ENCODE results near the gene PAF1. TPM values are rescaled to one million over a fixed set of nuclear protein-coding genes. Genes with fewer than 3 reads are reported as not detected.

The PAF1 gene
- total and polyA plus RNA-seq, 2 of the 13 experiments (the other 11 are each of a cell fraction or from before 2014, with no cell fraction given), result 30.2 to 31.1 TPM

DNA sequence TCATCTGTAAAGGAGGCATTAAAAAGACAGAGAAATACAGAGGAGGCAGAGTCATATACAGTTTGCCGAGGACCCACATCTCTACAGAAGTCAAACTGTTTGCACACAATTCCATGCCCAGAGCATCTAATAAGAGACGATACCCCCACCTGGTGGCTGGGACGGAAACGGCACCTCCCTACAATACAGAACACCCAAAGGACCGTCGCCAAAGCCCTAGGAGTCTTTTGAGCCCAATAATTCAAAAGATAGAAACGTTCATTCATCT lies 20.9 kb upstream of the PAF1 start (continued):
- TF ChIP-seq, protein P1, sequence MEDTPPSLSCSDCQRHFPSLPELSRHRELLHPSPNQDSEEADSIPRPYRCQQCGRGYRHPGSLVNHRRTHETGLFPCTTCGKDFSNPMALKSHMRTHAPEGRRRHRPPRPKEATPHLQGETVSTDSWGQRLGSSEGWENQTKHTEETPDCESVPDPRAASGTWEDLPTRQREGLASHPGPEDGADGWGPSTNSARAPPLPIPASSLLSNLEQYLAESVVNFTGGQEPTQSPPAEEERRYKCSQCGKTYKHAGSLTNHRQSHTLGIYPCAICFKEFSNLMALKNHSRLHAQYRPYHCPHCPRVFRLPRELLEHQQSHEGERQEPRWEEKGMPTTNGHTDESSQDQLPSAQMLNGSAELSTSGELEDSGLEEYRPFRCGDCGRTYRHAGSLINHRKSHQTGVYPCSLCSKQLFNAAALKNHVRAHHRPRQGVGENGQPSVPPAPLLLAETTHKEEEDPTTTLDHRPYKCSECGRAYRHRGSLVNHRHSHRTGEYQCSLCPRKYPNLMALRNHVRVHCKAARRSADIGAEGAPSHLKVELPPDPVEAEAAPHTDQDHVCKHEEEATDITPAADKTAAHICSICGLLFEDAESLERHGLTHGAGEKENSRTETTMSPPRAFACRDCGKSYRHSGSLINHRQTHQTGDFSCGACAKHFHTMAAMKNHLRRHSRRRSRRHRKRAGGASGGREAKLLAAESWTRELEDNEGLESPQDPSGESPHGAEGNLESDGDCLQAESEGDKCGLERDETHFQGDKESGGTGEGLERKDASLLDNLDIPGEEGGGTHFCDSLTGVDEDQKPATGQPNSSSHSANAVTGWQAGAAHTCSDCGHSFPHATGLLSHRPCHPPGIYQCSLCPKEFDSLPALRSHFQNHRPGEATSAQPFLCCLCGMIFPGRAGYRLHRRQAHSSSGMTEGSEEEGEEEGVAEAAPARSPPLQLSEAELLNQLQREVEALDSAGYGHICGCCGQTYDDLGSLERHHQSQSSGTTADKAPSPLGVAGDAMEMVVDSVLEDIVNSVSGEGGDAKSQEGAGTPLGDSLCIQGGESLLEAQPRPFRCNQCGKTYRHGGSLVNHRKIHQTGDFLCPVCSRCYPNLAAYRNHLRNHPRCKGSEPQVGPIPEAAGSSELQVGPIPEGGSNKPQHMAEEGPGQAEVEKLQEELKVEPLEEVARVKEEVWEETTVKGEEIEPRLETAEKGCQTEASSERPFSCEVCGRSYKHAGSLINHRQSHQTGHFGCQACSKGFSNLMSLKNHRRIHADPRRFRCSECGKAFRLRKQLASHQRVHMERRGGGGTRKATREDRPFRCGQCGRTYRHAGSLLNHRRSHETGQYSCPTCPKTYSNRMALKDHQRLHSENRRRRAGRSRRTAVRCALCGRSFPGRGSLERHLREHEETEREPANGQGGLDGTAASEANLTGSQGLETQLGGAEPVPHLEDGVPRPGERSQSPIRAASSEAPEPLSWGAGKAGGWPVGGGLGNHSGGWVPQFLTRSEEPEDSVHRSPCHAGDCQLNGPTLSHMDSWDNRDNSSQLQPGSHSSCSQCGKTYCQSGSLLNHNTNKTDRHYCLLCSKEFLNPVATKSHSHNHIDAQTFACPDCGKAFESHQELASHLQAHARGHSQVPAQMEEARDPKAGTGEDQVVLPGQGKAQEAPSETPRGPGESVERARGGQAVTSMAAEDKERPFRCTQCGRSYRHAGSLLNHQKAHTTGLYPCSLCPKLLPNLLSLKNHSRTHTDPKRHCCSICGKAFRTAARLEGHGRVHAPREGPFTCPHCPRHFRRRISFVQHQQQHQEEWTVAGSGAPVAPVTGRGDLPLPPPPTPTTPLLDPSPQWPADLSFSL (CRISPR knock-in tag; IDR thresholded peaks at IDR 0.05), result peak; percentile 64; the same call in 1 of the 2 replicates
- no peak for TF ChIP-seq SIN3B (IDR thresholded peaks at IDR 0.05; ENCODE audit: low read length)
- TF ChIP-seq ATAD3A (CRISPR knock-in tag; IDR thresholded peaks at IDR 0.05), result no peak
- TF ChIP-seq NFE2 (CRISPR knock-in tag; IDR thresholded peaks at IDR 0.05), result no peak
- no peak for TF ChIP-seq U2AF2 (IDR thresholded peaks at IDR 0.05; ENCODE audit: low read depth, low read length)
- TF ChIP-seq YEATS4 (CRISPR knock-in tag; IDR thresholded peaks at IDR 0.05; ENCODE audit: borderline replicate concordance), result no peak
- TF ChIP-seq ZMAT3 (CRISPR knock-in tag; conservative IDR thresholded peaks at IDR 0.05), result no peak
- no peak for TF ChIP-seq ATF7 (IDR thresholded peaks at IDR 0.05)
- TF ChIP-seq ATF7 (CRISPR knock-in tag; IDR thresholded peaks at IDR 0.05), result 0 out of 2 replicates have a peak, but pooled peaks have one; percentile 2
- TF ChIP-seq, protein P2, sequence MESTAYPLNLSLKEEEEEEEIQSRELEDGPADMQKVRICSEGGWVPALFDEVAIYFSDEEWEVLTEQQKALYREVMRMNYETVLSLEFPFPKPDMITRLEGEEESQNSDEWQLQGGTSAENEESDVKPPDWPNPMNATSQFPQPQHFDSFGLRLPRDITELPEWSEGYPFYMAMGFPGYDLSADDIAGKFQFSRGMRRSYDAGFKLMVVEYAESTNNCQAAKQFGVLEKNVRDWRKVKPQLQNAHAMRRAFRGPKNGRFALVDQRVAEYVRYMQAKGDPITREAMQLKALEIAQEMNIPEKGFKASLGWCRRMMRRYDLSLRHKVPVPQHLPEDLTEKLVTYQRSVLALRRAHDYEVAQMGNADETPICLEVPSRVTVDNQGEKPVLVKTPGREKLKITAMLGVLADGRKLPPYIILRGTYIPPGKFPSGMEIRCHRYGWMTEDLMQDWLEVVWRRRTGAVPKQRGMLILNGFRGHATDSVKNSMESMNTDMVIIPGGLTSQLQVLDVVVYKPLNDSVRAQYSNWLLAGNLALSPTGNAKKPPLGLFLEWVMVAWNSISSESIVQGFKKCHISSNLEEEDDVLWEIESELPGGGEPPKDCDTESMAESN (CRISPR knock-in tag; conservative IDR thresholded peaks at IDR 0.05), result peak; percentile 10; the same call in 1 of the 2 replicates
- TF ChIP-seq, protein P3, sequence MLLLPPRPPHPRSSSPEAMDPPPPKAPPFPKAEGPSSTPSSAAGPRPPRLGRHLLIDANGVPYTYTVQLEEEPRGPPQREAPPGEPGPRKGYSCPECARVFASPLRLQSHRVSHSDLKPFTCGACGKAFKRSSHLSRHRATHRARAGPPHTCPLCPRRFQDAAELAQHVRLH (CRISPR knock-in tag; IDR thresholded peaks at IDR 0.05; ENCODE audit: borderline replicate concordance, low read depth), result no peak
- peak; percentile 98 for TF ChIP-seq SMC3 (IDR thresholded peaks at IDR 0.05; ENCODE audit: low read length)
- no peak for TF ChIP-seq NFYB (CRISPR knock-in tag; IDR thresholded peaks at IDR 0.05)
- TF ChIP-seq ZSCAN21 (CRISPR knock-in tag; IDR thresholded peaks at IDR 0.05; ENCODE audit: borderline replicate concordance), result no peak
- no peak for TF ChIP-seq TBP (CRISPR knock-in tag; IDR thresholded peaks at IDR 0.05)
- TF ChIP-seq ZMYM2 (CRISPR knock-in tag; IDR thresholded peaks at IDR 0.05), result no peak
- TF ChIP-seq DNMT3B (CRISPR knock-in tag; conservative IDR thresholded peaks at IDR 0.05), result no peak
- TF ChIP-seq ZNF703 (CRISPR knock-in tag; IDR thresholded peaks at IDR 0.05; ENCODE audit: borderline replicate concordance), result no peak
- peak; percentile 19; the same call in 1 of the 2 replicates for TF ChIP-seq ZNF34 (CRISPR knock-in tag; IDR thresholded peaks at IDR 0.05; ENCODE audit: borderline replicate concordance)
- 0 out of 2 replicates have a peak, but pooled peaks have one; percentile 17 for TF ChIP-seq ZNF761 (CRISPR knock-in tag; conservative IDR thresholded peaks at IDR 0.05)
- no peak for TF ChIP-seq ZNF598 (CRISPR knock-in tag; IDR thresholded peaks at IDR 0.05; ENCODE audit: borderline replicate concordance)
- no peak for TF ChIP-seq ZNF18 (CRISPR knock-in tag; IDR thresholded peaks at IDR 0.05; ENCODE audit: insufficient replicate concordance)
- TF ChIP-seq ZNF850 (CRISPR knock-in tag; conservative IDR thresholded peaks at IDR 0.05), result no peak

Measured in HepG2 (cell line).